HG03378 (cell line): ENCODE measurements around the gene PLOD1.
"Not testable (repeated sequence)": the region's sequence is repeated elsewhere in the genome, so short reads cannot be mapped to it uniquely, and the experiment has no call there.

Experiments
- ATAC-seq: cut with Tn5 transposase; IDR thresholded peaks from one replicate; pipeline ENCODE4 v1.9.1; 2021; ENCODE audit warnings: mild to moderate bottlenecking, moderate library complexity; ENCODE audit not compliant: unreplicated experiment

PLOD1 gene

DNA sequence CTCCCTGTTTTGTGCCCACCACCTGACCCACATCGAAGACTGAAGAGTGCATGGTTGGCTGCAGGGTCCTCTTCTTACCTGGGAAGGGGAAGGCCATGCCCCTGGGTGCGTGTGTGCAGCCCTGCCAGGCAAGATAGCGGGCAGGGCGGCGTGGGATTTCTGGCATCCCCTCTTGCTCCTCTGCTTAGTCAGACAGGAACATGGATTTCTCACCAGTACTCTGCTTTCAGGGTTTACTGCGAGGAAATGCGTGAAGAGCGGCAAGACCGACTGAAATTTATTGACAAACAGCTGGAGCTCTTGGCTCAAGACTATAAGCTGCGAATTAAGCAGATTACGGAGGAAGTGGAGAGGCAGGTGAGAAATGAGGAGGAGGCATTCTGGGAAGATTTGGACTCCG, 69.2 kb downstream of the PLOD1 start:
- ATAC-seq = no peak

GRCh38 chr1:12005488-12006166, 71.1 kb downstream of the PLOD1 start:
- ATAC-seq = no peak

- ATAC-seq = no peak
Measured at GRCh38 chr1:12006167-12006921, 71.8 kb downstream of the PLOD1 start.

DNA sequence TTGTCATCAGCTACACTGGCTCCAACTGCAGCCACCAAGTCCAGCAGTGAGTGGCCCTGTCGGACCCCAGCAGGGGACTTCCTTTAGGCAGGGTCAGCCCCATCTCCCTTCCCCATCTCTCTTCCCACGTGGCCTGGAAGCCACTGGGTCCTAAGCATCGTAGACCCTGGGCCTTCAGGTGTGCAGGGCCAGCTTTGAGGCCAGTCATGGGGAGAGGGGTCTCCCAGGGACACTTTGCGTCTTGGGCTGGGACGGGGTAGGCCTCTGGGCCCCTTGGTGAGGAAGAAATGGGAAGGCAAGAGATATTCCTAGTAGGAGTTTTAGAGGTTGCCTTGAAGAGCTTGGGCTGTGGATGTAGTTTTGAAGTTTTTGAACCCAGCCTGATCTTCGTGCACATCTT, 72.7 kb downstream of the PLOD1 start:
- ATAC-seq = no peak

DNA sequence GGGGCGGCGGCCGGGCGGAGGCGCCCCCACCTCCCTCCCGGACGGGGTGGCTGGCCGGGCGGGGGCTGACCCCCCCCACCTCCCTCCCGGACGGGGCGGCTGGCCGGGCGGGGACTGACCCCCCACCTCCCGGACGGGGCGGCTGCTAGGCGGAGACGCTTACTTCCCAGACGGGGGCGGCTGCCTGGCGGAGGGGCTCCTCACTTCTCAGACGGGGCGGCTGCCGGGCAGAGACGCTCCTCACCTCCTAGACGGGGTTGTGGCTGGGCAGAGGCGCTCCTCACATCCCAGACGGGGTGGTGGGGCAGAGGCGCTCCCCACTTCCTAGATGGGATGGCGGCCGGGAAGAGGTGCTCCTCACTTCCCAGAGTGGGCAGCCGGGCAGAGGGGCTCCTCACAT, 73.8 kb downstream of the PLOD1 start:
- not testable (repeated sequence) for ATAC-seq

- no peak for ATAC-seq
Measured at GRCh38 chr1:12009318-12009947, 74.9 kb downstream of the PLOD1 start.

DNA sequence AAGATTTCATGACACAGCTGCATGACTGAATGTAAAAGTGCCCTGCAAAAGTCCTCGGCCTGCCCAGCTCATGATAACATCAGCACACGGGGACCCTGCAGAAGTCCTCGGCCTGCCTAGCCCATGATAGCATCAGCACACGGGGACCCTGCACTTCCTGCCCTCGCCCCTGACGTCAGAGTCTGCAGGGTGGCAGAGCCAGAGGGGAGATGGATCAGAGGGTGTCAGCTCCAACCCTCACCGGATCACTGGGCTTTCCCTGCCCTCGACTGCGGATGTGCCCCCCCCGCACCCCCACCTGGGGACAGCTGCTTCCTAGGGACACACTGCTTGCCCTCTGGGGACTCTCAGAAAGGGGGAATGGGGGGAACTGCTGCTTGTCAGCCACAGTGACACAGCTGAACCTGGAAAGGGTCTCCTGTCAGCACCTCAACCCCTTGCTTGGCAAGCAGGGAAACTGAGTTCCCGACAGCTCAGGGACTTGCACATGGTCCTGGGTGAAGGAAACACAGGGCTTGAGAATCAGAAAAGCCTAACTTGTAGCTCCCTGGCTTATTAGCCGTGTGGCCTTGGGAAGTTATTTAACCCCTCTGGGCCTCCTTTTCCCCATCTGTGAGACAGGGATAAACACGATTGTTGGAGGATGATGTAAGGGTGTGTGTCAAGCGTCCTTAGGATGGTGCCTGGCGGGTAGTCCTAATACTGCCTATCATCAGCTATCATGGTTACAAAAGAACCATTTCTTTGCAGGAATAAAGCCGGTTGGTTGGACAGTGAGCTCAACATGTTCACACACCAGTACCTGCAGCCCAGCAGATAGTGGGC, 76.4 kb downstream of the PLOD1 start:
- ATAC-seq = no peak

DNA sequence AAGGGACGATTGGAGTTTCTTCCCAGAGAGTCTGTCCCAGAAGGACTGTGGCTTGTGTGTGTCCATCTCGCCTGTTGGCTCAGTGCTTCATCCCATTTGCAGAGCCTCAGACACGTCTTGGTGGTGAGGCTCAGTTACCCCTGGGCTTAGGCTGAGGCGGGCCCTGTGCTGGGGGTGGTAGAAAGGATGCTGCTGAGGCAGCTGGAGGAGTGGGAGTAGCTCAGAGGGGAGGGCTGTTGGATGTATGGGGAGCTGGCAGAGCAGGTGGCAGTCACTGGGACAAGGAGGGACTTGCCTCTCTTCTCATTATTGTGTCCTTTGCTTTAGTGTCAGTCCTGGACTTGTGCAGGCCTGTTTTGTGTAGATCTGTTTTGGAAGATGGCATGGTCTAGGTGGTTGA, 77.5 kb downstream of the PLOD1 start:
- no peak for ATAC-seq

DNA sequence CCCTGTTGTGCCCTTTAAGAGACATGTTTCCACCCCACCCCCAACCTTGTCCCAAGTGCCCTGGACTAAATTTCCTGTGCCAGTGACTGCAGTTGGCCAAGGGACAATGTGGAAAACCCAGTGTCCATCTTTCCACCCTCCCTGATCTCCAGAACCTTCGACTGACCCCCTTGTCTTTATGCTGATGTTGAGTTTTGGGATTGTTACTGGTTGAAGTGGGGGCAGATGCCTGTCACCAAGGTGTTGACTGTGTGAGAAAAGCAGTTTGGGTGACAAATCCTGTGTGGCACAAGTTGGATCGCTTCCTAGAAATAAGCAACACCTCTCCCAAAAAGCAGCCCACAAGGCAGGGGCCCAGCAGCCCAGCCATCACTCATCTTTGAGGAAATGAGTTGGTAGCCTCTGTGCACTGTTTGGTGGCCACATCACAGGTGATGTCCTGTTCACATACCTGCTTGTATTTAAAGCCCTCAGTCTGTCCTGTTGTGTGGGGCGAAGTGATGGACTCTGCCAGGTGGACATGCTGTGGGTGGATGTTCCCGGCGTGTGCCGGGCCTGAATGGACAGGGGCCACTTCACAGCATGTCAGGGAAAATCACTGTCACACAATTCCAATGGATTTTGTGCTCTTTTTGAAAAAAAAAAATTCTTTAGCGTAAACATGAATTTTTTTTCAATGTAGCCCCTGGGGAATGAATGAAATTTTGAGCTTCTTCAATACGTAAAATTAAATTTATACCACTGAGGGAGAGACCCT, 78.2 kb downstream of the PLOD1 start:
- no peak for ATAC-seq

DNA sequence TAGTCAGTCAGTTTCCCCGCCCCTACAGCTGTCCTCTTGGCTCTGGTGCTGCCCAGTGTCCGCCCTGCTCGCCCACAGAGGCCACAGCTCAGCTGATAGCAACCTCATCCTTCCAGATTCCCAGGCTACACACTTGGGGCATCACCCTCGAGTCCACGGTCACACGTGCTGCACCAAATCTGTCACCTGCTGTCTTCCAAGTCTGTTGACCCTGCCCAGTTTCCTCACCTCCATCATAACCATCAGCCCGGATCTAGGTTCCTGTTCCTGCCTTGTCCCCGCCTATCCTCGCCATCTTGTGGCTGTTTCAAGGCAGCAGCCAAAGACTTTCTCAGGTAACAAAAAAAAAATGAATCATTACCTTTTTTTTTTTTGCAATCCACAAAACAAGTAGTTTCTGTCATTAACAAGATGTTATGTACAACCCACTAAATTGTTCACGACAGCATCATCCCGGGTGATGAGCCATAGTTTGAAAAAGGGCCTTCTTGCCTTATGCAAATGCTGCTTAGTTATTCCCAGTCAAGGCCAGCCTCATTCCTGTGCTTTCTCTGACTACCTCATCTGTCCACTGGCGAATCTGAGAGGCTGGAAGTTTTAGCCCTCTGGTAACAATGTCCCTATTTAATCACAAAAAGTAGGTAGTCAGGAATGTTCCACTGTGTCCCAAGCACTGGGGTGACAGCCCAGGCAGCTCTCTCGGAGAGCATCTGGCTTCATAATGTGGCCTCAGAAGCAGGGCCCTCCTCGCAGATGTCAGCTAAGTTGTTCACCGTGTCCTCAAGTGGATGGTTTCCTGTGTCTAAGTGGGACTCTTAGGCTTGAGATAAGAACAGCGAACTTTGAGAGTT, 79.8 kb downstream of the PLOD1 start:
- ATAC-seq = no peak

- no peak for ATAC-seq
Measured at GRCh38 chr1:12015001-12015491, 80.5 kb downstream of the PLOD1 start.

DNA sequence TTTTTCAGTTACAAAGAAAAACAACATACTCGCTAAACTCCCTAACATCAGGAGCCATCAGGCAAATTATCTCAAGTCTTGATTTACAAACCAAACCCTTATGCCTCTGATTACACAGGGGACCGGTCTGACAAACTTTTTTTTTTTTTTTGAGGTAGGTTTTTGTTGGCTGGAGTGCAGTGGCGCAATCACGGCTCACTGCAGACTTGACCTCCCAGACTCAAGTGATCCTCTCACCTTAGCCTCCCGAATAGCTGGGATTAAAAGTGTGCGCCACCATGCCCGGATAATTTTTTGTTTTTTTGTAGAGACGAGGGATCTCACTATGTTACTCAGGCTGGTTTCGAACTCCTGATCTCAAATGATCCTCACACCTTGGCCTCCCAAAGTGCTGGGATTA, 81.0 kb downstream of the PLOD1 start:
- ATAC-seq = no peak

DNA sequence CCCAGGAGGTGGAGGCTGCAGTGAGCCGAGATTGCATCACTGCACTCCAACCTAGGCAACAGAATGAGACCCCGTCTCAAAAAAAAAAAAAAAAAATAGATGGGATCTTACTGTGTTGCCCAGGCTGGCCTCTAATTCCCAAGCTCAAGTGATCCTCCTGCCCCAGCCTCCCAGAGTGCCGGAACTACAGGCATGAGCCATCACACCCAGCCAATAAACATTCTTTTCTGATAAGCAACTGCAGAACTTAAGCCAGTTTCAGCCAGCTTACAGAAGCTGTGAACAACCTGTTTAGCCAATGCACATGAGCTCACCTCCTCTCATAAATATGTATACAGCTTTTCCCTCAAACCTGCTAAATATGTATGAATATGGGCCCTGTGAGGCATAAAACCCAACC, 81.7 kb downstream of the PLOD1 start:
- ATAC-seq = no peak

DNA sequence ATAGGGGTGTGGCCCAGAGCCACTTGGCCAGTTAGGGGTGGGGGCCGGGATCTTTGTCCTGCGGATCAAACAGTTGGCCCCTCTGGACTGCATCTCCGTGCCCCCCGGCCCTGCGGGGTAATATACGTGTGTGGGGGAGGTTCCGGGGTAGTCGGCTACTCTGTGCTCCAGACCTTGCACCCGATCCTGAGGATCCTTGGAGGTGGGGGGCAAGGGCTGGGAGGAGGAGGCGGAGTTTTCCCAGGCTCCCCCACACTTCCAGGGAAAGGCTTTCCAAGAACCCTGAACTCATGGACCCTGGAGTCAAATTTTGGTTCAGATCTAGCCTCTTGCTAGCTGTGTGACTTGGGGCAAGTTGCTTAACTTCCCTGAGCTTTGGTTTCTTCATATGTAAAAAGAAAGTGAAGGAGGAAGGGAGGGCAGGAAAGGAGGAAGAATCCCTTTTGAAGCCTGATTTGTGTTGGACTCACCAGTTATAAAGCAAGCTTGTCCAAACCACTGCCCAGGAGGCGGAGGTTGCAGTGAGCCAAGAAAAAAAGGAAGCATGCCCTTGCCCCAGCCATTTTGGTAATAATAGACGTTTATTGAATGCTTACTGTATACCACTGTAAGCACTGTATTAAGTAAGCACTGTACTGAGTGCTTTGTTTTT, 85.5 kb downstream of the PLOD1 start:
- ATAC-seq = no peak

DNA sequence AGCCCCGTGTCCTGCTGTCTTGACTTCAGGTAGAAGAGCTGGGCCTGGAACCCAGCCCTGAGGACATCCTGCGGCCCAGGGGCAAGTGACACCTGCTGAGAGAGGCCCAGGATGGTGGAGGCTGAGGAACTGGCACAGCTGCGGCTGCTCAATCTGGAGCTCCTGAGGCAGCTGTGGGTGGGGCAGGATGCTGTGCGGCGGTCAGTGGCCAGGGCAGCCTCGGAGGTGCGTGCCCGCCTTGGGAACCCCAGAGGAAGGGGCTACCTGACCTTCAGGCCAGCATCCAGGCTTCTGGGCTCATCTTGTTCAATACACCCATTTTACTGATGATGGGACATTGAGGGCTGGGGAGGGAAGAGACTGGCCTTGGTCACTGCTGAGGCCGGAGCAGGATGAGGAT, 87.1 kb downstream of the PLOD1 start:
- ATAC-seq = no peak

DNA sequence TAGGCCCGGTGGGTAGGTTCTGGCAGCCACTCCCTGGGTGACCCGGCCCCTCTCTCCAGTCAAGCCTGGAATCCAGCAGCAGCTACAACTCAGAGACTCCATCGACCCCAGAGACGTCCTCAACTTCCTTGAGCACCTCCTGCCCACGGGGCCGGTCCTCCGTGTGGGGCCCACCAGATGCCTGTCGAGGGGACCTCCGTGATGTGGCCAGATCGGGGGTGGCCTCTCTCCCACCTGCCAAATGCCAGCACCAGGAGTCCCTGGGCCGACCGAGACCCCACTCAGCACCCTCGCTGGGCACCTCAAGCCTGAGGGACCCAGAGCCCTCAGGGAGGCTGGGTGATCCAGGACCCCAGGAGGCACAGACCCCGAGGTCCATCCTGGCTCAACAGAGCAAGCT, 87.5 kb downstream of the PLOD1 start:
- no peak for ATAC-seq
